Ishikawa (cell line): ENCODE data around the gene ADGRG7.

Experiments
- CEBPB ChIP-seq: IDR thresholded peaks from 2 replicates; pipeline ENCODE4 v1.6.1; 2012
- CREB1 ChIP-seq: IDR thresholded peaks from 2 replicates; pipeline ENCODE4 v1.6.1; 2012; ENCODE audit warnings: low read depth
- EGR1 ChIP-seq: IDR thresholded peaks from 2 replicates; pipeline ENCODE4 v1.6.1; 2012
- EP300 ChIP-seq: IDR thresholded peaks from 2 replicates; pipeline ENCODE4 v1.6.1; 2012; ENCODE audit warnings: borderline replicate concordance
- FOXM1 ChIP-seq: IDR thresholded peaks from 2 replicates; pipeline ENCODE4 v1.6.1; 2012; ENCODE audit warnings: low read depth, borderline replicate concordance
- NFIC ChIP-seq: IDR thresholded peaks from 2 replicates; pipeline ENCODE4 v1.6.1; 2012
- RAD21 ChIP-seq: IDR thresholded peaks from 2 replicates; pipeline ENCODE4 v1.6.1; 2012; ENCODE audit warnings: low read depth
- TAF1 ChIP-seq: IDR thresholded peaks from 2 replicates; pipeline ENCODE4 v1.6.1; 2012; ENCODE audit warnings: low read depth, mild to moderate bottlenecking
- TCF12 ChIP-seq: IDR thresholded peaks from 2 replicates; pipeline ENCODE4 v1.6.1; 2012; ENCODE audit warnings: low read depth
- TEAD4 ChIP-seq: IDR thresholded peaks from 2 replicates; pipeline ENCODE4 v1.6.1; 2012
- YY1 ChIP-seq: IDR thresholded peaks from 2 replicates; pipeline ENCODE4 v1.6.1; 2012; ENCODE audit warnings: low read depth
- ZBTB7A ChIP-seq: IDR thresholded peaks from 2 replicates; pipeline ENCODE4 v1.6.1; 2012; ENCODE audit warnings: low read depth
- TF ChIP-seq, protein P1 (sequence below): IDR thresholded peaks from 2 replicates; pipeline ENCODE4 v1.6.1; 2012; ENCODE audit warnings: low read depth, mild to moderate bottlenecking
- TF ChIP-seq, protein P2 (sequence below): IDR thresholded peaks from 2 replicates; pipeline ENCODE4 v1.6.1; 2012
- TF ChIP-seq, protein P3 (sequence below): IDR thresholded peaks from 2 replicates; pipeline ENCODE4 v1.6.1; 2012

ADGRG7 gene

DNA sequence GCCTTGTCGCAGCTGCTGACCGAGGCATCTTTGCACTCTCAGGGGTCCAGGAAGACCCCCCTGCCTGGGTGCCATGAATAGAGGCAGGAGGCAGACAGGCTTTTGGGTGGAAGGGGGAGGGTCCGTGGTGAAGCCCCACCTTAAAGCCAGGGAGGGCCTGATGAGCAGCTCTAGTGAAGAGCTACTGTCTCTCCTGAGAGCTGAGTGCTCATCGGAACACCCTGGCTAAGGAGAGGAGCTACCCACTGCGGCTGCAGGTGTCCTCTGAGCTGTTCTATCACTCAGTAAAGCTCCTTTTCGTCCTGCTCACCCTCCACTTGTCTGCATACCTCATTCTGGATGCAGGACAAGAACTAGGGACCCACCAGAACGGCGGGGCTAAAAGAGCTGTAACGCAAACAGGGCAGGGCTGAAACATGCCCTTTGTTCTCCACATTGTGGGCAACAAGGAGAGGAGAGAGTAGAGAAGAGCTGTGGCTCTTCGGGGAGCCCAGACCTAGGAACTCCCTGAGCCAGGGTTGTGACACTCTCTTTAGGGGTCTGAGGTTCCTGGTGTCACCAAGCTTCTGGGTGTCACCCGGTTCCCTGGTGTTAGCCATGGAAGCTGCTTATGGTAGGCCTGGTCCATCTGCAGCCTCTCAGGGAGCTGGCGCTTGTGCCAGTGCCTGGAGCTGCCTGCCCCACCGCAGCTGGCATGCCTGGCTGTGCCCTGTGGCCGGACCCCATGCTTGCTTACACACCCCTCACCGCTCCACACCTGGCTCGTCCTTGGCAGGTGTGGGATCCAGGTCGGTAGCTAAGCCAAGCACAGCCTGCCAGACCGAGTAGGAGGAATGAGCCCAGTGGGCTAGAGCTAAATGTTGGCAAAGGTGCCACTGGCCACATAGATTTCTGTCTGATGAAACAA, 73.7 kb downstream of the ADGRG7 start:
- TF ChIP-seq EP300 (no peak), TCF12 (no peak), TEAD4 (no peak), NFIC (no peak), EGR1 (no peak), CEBPB (no peak), TAF1 (no peak), YY1 (no peak), CREB1 (no peak), RAD21 (no peak), FOXM1 (no peak), ZBTB7A (no peak)
- TF ChIP-seq, protein P1, sequence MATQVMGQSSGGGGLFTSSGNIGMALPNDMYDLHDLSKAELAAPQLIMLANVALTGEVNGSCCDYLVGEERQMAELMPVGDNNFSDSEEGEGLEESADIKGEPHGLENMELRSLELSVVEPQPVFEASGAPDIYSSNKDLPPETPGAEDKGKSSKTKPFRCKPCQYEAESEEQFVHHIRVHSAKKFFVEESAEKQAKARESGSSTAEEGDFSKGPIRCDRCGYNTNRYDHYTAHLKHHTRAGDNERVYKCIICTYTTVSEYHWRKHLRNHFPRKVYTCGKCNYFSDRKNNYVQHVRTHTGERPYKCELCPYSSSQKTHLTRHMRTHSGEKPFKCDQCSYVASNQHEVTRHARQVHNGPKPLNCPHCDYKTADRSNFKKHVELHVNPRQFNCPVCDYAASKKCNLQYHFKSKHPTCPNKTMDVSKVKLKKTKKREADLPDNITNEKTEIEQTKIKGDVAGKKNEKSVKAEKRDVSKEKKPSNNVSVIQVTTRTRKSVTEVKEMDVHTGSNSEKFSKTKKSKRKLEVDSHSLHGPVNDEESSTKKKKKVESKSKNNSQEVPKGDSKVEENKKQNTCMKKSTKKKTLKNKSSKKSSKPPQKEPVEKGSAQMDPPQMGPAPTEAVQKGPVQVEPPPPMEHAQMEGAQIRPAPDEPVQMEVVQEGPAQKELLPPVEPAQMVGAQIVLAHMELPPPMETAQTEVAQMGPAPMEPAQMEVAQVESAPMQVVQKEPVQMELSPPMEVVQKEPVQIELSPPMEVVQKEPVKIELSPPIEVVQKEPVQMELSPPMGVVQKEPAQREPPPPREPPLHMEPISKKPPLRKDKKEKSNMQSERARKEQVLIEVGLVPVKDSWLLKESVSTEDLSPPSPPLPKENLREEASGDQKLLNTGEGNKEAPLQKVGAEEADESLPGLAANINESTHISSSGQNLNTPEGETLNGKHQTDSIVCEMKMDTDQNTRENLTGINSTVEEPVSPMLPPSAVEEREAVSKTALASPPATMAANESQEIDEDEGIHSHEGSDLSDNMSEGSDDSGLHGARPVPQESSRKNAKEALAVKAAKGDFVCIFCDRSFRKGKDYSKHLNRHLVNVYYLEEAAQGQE: no peak
- TF ChIP-seq, protein P2, sequence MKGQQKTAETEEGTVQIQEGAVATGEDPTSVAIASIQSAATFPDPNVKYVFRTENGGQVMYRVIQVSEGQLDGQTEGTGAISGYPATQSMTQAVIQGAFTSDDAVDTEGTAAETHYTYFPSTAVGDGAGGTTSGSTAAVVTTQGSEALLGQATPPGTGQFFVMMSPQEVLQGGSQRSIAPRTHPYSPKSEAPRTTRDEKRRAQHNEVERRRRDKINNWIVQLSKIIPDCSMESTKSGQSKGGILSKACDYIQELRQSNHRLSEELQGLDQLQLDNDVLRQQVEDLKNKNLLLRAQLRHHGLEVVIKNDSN: no peak
- TF ChIP-seq, protein P3, sequence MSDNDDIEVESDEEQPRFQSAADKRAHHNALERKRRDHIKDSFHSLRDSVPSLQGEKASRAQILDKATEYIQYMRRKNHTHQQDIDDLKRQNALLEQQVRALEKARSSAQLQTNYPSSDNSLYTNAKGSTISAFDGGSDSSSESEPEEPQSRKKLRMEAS: no peak

DNA sequence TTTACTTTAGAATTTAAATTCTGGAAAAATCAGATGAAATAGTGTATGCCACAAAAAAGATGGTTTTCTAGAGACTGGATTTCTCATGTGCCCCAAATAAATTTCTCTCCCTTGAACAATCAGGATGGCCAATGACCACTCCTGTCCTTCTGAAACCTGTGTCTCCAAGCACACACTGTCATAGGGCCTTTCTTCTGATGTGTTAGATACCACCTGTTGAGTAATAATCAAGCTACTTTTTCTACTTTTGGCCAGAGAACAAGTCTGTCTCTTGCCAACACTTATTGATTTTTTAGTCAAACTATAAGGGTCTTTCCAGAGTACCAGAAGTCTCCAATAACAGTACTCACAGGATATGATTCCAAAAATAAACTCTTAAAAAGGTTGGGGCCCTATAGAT, 83.8 kb downstream of the ADGRG7 start:
- no peak for TF ChIP-seq ZBTB7A
- TF ChIP-seq TEAD4: no peak
- TF ChIP-seq YY1: no peak
- TF ChIP-seq, protein P1: no peak
- TF ChIP-seq NFIC: no peak
- no peak for TF ChIP-seq CREB1
- no peak for TF ChIP-seq CEBPB
- TF ChIP-seq RAD21: no peak
- TF ChIP-seq EGR1: no peak
- no peak for TF ChIP-seq TAF1
- TF ChIP-seq EP300: no peak
- TF ChIP-seq, protein P3: no peak
- no peak for TF ChIP-seq TCF12
- TF ChIP-seq, protein P2: no peak
- no peak for TF ChIP-seq FOXM1

DNA sequence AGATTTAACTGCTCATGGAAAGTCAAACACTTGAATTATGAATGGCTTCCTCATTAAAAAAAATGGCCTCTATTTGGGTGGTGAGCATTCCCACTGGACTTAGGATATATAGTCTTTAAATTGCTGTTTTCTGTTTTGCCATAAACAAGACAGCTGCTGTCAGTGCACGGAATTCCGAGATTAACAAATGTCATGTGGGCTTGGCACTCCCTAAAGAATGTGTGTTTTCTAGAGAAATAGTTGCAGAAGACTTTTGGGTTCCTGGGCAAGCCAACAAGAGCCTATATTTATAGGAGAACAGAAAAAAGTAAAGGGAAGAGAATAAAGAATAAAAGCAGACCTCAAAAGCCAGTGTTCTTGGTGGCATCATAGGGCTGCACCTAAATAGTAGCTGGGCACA, 86.3 kb downstream of the ADGRG7 start:
- TF ChIP-seq YY1 (no peak), CEBPB (no peak), NFIC (no peak), TCF12 (no peak)
- TF ChIP-seq, protein P2: no peak
- TF ChIP-seq, protein P3: no peak

DNA sequence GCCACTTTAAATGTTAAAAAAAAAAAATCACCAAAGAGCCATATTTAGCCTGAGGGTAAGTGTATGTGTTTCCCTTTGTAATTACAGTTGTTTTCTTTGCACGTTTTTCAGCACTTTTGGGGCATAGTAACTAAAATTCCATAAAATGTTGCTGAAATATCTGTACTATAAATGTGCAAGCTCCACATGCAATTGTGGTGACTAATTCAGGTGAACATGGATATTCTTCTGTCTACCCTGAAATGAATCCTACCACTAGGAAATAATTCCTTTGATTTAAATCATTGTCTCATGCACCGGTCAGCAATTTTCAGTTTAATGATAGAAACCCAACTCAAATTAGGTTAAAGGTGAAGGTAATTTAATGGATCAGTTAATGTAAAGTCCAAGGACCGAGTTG, 86.8 kb downstream of the ADGRG7 start:
- TF ChIP-seq, protein P3: no peak
- TF ChIP-seq, protein P2: no peak

DNA sequence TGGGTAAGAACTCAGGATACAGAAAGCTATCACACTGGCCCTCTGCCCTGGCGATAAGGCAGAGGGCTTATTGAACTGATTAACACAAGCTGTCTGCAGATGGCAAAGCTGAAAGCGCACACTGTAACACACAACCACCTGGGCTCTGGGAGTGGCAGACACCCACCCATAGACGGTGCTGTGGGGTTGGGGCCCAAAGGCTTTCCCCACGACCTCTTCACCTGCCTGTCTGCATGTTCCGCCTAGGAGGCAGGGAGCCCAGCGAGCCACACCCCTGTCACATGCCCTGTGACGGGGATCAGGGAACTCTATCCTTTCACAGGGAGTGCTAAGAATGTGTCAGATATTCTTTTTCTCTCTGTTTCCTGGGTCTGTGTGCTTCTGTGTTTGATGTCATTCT, 87.8 kb downstream of the ADGRG7 start:
- TF ChIP-seq CEBPB: no peak
- TF ChIP-seq, protein P2: 0 out of 2 replicates have a peak, but pooled peaks have one; percentile 5
